C4-2B (cell line): ENCODE measurements around the gene VCX3B.

Experiments
- ZFX ChIP-seq: fragments of 450-650 bp; IDR thresholded peaks from 2 replicates; pipeline ENCODE4 v1.6.1; 2017
- TF ChIP-seq, protein P1 (sequence below): fragments of 450-650 bp; conservative IDR thresholded peaks from 2 replicates; pipeline ENCODE4 v1.5.1; 2017; ENCODE audit warnings: mild to moderate bottlenecking

DNA sequence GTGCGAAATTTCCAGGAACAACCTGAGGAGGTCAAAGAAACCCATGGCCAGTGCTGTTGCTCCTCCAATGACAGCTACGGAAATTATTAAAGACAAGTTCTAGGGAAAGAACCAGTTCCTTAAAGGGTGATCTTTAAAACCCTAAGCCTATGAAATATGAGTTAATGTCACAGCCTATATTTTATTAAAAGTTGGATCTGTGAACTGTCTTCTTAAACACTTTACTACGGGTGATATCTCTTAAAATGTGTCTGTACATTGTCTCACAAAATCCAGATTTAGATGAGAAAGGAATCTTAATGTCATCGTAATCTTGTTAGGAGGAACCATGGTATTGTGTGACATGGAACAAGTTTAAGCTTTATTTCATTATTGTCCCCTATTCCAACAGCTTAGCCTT, 46.3 kb upstream of the VCX3B start:
- TF ChIP-seq, protein P1, sequence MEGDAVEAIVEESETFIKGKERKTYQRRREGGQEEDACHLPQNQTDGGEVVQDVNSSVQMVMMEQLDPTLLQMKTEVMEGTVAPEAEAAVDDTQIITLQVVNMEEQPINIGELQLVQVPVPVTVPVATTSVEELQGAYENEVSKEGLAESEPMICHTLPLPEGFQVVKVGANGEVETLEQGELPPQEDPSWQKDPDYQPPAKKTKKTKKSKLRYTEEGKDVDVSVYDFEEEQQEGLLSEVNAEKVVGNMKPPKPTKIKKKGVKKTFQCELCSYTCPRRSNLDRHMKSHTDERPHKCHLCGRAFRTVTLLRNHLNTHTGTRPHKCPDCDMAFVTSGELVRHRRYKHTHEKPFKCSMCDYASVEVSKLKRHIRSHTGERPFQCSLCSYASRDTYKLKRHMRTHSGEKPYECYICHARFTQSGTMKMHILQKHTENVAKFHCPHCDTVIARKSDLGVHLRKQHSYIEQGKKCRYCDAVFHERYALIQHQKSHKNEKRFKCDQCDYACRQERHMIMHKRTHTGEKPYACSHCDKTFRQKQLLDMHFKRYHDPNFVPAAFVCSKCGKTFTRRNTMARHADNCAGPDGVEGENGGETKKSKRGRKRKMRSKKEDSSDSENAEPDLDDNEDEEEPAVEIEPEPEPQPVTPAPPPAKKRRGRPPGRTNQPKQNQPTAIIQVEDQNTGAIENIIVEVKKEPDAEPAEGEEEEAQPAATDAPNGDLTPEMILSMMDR, result no peak
- no peak for TF ChIP-seq ZFX
